ENCODE data around the gene PM20D2. TPM values are rescaled to one million over a fixed set of nuclear protein-coding genes. Genes with fewer than 3 reads are reported as not detected.
"Not testable (repeated sequence)": the region's sequence is repeated elsewhere in the genome, so short reads cannot be mapped to it uniquely, and the experiment has no call there.

Gene PM20D2
- 16.9 TPM for total RNA-seq

GRCh38 chr6:89145956-89146717 lies at the start of gene PM20D2:
Gene PM20D2 (plus strand): TSS chr6:89146055. CDS start chr6:89146145, 90 bp downstream.
- DNase-seq (ENCODE audit: low spot score) (peak; percentile 76), ATAC-seq (peak; percentile 91)
- intact Hi-C loops (cut with DNase I), result no loop called here

GRCh38 chr6:89098461-89098860 lies 47.4 kb upstream of the PM20D2 start:
- intact Hi-C loops (cut with DNase I), result no loop called here
- DNase-seq (ENCODE audit: low spot score), result no peak
- ATAC-seq, result peak; percentile 44

GRCh38 chr6:89100114-89100513 lies 45.7 kb upstream of the PM20D2 start:
- intact Hi-C loops (cut with DNase I), result no loop called here
- ATAC-seq (peak; percentile 88), DNase-seq (ENCODE audit: low spot score) (no peak)

GRCh38 chr6:89110284-89110683 lies 35.6 kb upstream of the PM20D2 start:
- intact Hi-C loops (cut with DNase I), result no loop called here

GRCh38 chr6:89111933-89112332 lies 33.9 kb upstream of the PM20D2 start:
- DNase-seq (ENCODE audit: low spot score), result no peak
- ATAC-seq, result no peak
- intact Hi-C loops (cut with DNase I), result no loop called here

More at GRCh38 chr6:89110284-89110683, 35.6 kb upstream of the PM20D2 start:
- no peak for ATAC-seq
- no peak for DNase-seq (ENCODE audit: low spot score)

GRCh38 chr6:89116702-89117101 lies 29.2 kb upstream of the PM20D2 start:
- intact Hi-C loops (cut with DNase I), result no loop called here
- no peak for DNase-seq (ENCODE audit: low spot score)
- no peak for ATAC-seq

- DNase-seq (ENCODE audit: low spot score) (no peak), ATAC-seq (peak; percentile 73)
- intact Hi-C loops (cut with DNase I), result no loop called here
Observed at GRCh38 chr6:89117211-89118108, 28.4 kb upstream of the PM20D2 start, which contains the start of gene SRSF12. Gene SRSF12 (minus strand): TSS chr6:89118071. CDS start chr6:89117887, 184 bp downstream.

GRCh38 chr6:89118931-89119330 lies 26.9 kb upstream of the PM20D2 start:
- ATAC-seq, result no peak
- intact Hi-C loops (cut with DNase I), result no loop called here
- no peak for DNase-seq (ENCODE audit: low spot score)

- DNase-seq (ENCODE audit: low spot score) (no peak), ATAC-seq (no peak)
- intact Hi-C loops (cut with DNase I), result no loop called here
Observed at GRCh38 chr6:89120371-89120770, 25.5 kb upstream of the PM20D2 start.

- no peak for ATAC-seq
- intact Hi-C loops (cut with DNase I), result no loop called here
- DNase-seq (ENCODE audit: low spot score), result no peak
Observed at GRCh38 chr6:89121934-89122333, 23.9 kb upstream of the PM20D2 start.

- ATAC-seq, result peak; percentile 61
- intact Hi-C loops (cut with DNase I), result no loop called here
Observed at GRCh38 chr6:89122625-89123024, 23.2 kb upstream of the PM20D2 start.

GRCh38 chr6:89128256-89128671 lies 17.6 kb upstream of the PM20D2 start:
- ATAC-seq; intact Hi-C loops (cut with DNase I); DNase-seq (ENCODE audit: low spot score): not testable (repeated sequence)

More at GRCh38 chr6:89122625-89123024, 23.2 kb upstream of the PM20D2 start:
- no peak for DNase-seq (ENCODE audit: low spot score)

GRCh38 chr6:89131599-89131998 lies 14.3 kb upstream of the PM20D2 start:
- no peak for DNase-seq (ENCODE audit: low spot score)
- no peak for ATAC-seq
- intact Hi-C loops (cut with DNase I), result no loop called here

- ATAC-seq (no peak), DNase-seq (ENCODE audit: low spot score) (no peak)
- intact Hi-C loops (cut with DNase I), result no loop called here
Observed at GRCh38 chr6:89132057-89132456, 13.8 kb upstream of the PM20D2 start.

- DNase-seq (ENCODE audit: low spot score) (no peak), ATAC-seq (no peak)
- intact Hi-C loops (cut with DNase I), result no loop called here
Observed at GRCh38 chr6:89133981-89134380, 11.9 kb upstream of the PM20D2 start.

- DNase-seq (ENCODE audit: low spot score) (no peak), ATAC-seq (no peak)
- intact Hi-C loops (cut with DNase I), result no loop called here
Observed at GRCh38 chr6:89134723-89135122, 11.1 kb upstream of the PM20D2 start.

GRCh38 chr6:89138173-89138572 lies 7.7 kb upstream of the PM20D2 start:
- DNase-seq (ENCODE audit: low spot score) (no peak), ATAC-seq (no peak)

GRCh38 chr6:89139509-89140346 lies 6.1 kb upstream of the PM20D2 start:
- ATAC-seq (no peak), DNase-seq (ENCODE audit: low spot score) (no peak)
- intact Hi-C loops (cut with DNase I), result no loop called here

More at GRCh38 chr6:89138173-89138572, 7.7 kb upstream of the PM20D2 start:
- intact Hi-C loops (cut with DNase I), result no loop called here

Measured in sciatic nerve (tissue), 2 donors.